Naive thymus-derived CD4-positive, alpha-beta T cell (primary cell): ENCODE data around the gene ATP6V0E1. TPM values are rescaled to one million over a fixed set of nuclear protein-coding genes. Genes with fewer than 3 reads are reported as not detected.

ENCODE experiments used
- ATAC-seq: fragments of 150-1000 bp; cut with Tn5 transposase; 2 replicates; pipeline ENCODE4 v1.10.0; 2021; ENCODE audit warnings: mild to moderate bottlenecking, moderate library complexity
- CTCF ChIA-PET: fragments of 350-600 bp; sonication (Branson Sonifier 250); formaldehyde crosslinking; loops from one replicate; lab custom pipeline; 2021; ENCODE audit warnings: antibody characterized with exemption; lab: Charles Lee
- POLR2A ChIA-PET: fragments of 350-600 bp; sonication (Branson Sonifier 250); formaldehyde crosslinking; loops from one replicate; lab custom pipeline; 2021; ENCODE audit warnings: antibody characterized with exemption, inconsistent platforms; lab: Charles Lee
- DNase-seq, 9 donors: peaks; one replicate each; pipeline versions ENCODE4 v3.0.0 to v3.0.0-alpha.2; 2020 to 2022; ENCODE audit warnings: mixed read lengths in 1 of 9
- H3K27ac ChIP-seq: one replicate; pipeline ENCODE4 v1.7.0; 2013; ENCODE audit warnings: mild to moderate bottlenecking, low read depth, low read length, moderate library complexity
- H3K27me3 ChIP-seq, 2 donors: one replicate each; pipeline ENCODE4 v1.7.0; 2013; ENCODE audit warnings: low read length in 2 of 2, mild to moderate bottlenecking in 2 of 2, moderate library complexity in 2 of 2; ENCODE audit not compliant: control insufficient read depth in 2 of 2, insufficient read depth in 2 of 2
- H3K36me3 ChIP-seq, 3 experiments: 1 replicate in 2 of 3; 2 replicates in 1 of 3; pipeline ENCODE4 v1.7.0; 2013; ENCODE audit warnings: low read length in 3 of 3, mild to moderate bottlenecking in 3 of 3, moderate library complexity in 1 of 3; ENCODE audit not compliant: insufficient read depth in 3 of 3, control insufficient read depth in 2 of 3
- H3K4me1 ChIP-seq, 2 donors: one replicate each; pipeline ENCODE4 v1.7.0; 2013; ENCODE audit warnings: low read length in 2 of 2, mild to moderate bottlenecking in 2 of 2, moderate library complexity in 1 of 2; ENCODE audit not compliant: control insufficient read depth in 2 of 2, insufficient read depth in 2 of 2
- H3K4me3 ChIP-seq: 2 replicates; pipeline ENCODE4 v1.7.0; 2013; ENCODE audit warnings: mild to moderate bottlenecking, low read length
- H3K9me3 ChIP-seq, 3 experiments: 1 replicate in 2 of 3; 2 replicates in 1 of 3; pipeline ENCODE4 v1.7.0; 2013; ENCODE audit warnings: low read length in 3 of 3; ENCODE audit not compliant: control insufficient read depth in 2 of 3
- H3K27ac Mint-ChIP-seq, 9 donors: one replicate each; pipeline ENCODE4 v1.8.0; 2020 to 2022; ENCODE audit warnings: mixed read lengths in 9 of 9, mild to moderate bottlenecking in 8 of 9, moderate library complexity in 5 of 9, inconsistent platforms in 2 of 9
- H3K27me3 Mint-ChIP-seq, 5 donors: one replicate each; pipeline ENCODE4 v1.8.0; 2021 to 2022; ENCODE audit warnings: mixed read lengths in 5 of 5, mild to moderate bottlenecking in 1 of 5
- H3K36me3 Mint-ChIP-seq, 5 donors: one replicate each; pipeline ENCODE4 v1.8.0; 2020 to 2022; ENCODE audit warnings: mixed read lengths in 5 of 5, mild to moderate bottlenecking in 3 of 5, inconsistent platforms in 1 of 5
- H3K4me1 Mint-ChIP-seq, 7 donors: one replicate each; pipeline ENCODE4 v1.8.0; 2020 to 2022; ENCODE audit warnings: mixed read lengths in 7 of 7, mild to moderate bottlenecking in 3 of 7, inconsistent platforms in 1 of 7
- H3K4me3 Mint-ChIP-seq, 10 donors: one replicate each; pipeline ENCODE4 v1.8.0; 2020 to 2022; ENCODE audit warnings: mild to moderate bottlenecking in 10 of 10, mixed read lengths in 10 of 10, moderate library complexity in 6 of 10, inconsistent platforms in 2 of 10
- H3K9me3 Mint-ChIP-seq, 11 donors: one replicate each; pipeline ENCODE4 v1.8.0; 2020 to 2022; ENCODE audit warnings: mixed read lengths in 11 of 11, mild to moderate bottlenecking in 4 of 11, inconsistent platforms in 1 of 11, moderate library complexity in 1 of 11
- intact Hi-C, 2 donors: fragments of 100-400 bp; cut with micrococcal nuclease; formaldehyde crosslinking; loops; one replicate each; pipeline ENCODE4 v1.15.1; 2023
- polyA plus RNA-seq, 2 donors: library from polyadenylated mRNA; unstranded; fragments of 300-500 nt; fragmentation: Illumina TruSeq; gene quantifications; one replicate each; pipeline ENCODE4 v1.2.3, GENCODE V29; 2021
- total RNA-seq, 6 experiments: library from RNA in 5 of 6; stranded (reverse) in 5 of 6; gene quantifications; 1 replicate in 5 of 6; 2 replicates in 1 of 6; pipeline ENCODE4 v1.2.3 and lab custom pipeline; 2021 to 2026

Gene ATP6V0E1
- 100 to 1,000 TPM in 4 of 5 experiments, 10 to 100 TPM in 1; 61.8 to 170 (median 119) TPM for total RNA-seq
- polyA plus RNA-seq: 100 to 1,000 TPM; 415 to 455 TPM
- 28.9 reads per million, percentile 59 among the genes with 10 or more reads in this experiment for total RNA-seq (lab: John Stamatoyannopoulos, UW)

- peak; percentile 86 to 98 (median 90) for DNase-seq
- intact Hi-C loops: loop anchor here (1.0 to 5.0 kb wide), 12 partner anchors 24 to 977 kb away; partner anchors contain the start of genes BNIP1 (in 2 of the 2), BOD1 (in 2 of the 2), RPL26L1 (in 2 of the 2) and CPEB4 (in 1 of the 2)
- H3K27ac ChIP-seq: peak within 1 kb of the TSS; percentile 92
- no peaks in the 10 kb centered on the region for H3K27me3 ChIP-seq
- Mint-ChIP-seq H3K4me1 (peaks cover 20 to 70% (median 46%) of the 10 kb centered on the region in 7 donors), H3K36me3 (peaks cover 0 to 15% (median 11%) of the 10 kb centered on the region in 5 donors), H3K4me3 (peak within 1 kb of the TSS; percentile 88 to 99 (median 97)), H3K9me3 (peaks cover 0 to 2% (median 0%) of the 10 kb centered on the region in 11 donors), H3K27ac (peak within 1 kb of the TSS; percentile 92 to 99 (median 98)), H3K27me3 (no peaks in the 10 kb centered on the region)
- ATAC-seq: peak; percentile 91
- ChIA-PET POLR2A (interaction anchor here (0.6 to 2.6 kb wide), 24 partner anchors 11 to 977 kb away, joined by 3 to 42 read pairs (median 5); partner anchors contain the start of genes BNIP1, DUSP1, FBXW11 and RPL26L1), CTCF (interaction anchor here (0.5 to 4.4 kb wide), 12 partner anchors 12 to 312 kb away, joined by 3 to 22 read pairs (median 6); partner anchors contain the start of genes BNIP1 and RPL26L1)
- peak within 1 kb of the TSS; percentile 64 for H3K4me3 ChIP-seq
- H3K4me1 ChIP-seq: peaks cover 16 to 26% of the 10 kb centered on the region in 2 donors
- peaks cover 0 to 16% (median 0%) of the 10 kb centered on the region in 3 experiments for H3K36me3 ChIP-seq
- no peaks in the 10 kb centered on the region for H3K9me3 ChIP-seq
These were observed at the start of gene ATP6V0E1 for GRCh38 chr5:172983542-172984243. ATP6V0E1 (plus strand) TSS chr5:172983771; CDS start chr5:172983861, 90 bp downstream.

- Histone ChIP-seq H3K4me1 (no peaks in the 10 kb centered on the region), H3K36me3 (peaks cover 0 to 55% (median 11%) of the 10 kb centered on the region in 3 experiments), H3K27me3 (no peaks in the 10 kb centered on the region), H3K4me3 (no peak overlapping the region), H3K9me3 (no peaks in the 10 kb centered on the region), H3K27ac (no peak overlapping the region)
- H3K4me3 Mint-ChIP-seq: no peak overlapping the region
- ATAC-seq (no peak), DNase-seq (no peak)
- ChIA-PET POLR2A (interaction anchor here (1.5 kb wide), 1 partner anchor 164 kb away, joined by 4 read pairs; the partner anchor contains the start of gene DUSP1), CTCF (interaction anchor here (12.5 kb wide), 1 partner anchor 224 kb away, joined by 178 read pairs; no protein-coding TSS in a partner anchor)
- H3K27ac Mint-ChIP-seq: no peak overlapping the region
- H3K9me3 Mint-ChIP-seq: no peaks in the 10 kb centered on the region
- peaks cover 0 to 13% (median 6%) of the 10 kb centered on the region in 7 donors for H3K4me1 Mint-ChIP-seq
- H3K27me3 Mint-ChIP-seq: no peaks in the 10 kb centered on the region
- intact Hi-C loops: no loop called here
- peaks cover 0 to 25% (median 12%) of the 10 kb centered on the region in 5 donors for H3K36me3 Mint-ChIP-seq
These were observed 48.5 kb upstream of the ATP6V0E1 start for GRCh38 chr5:172935096-172935495.

- DNase-seq (no peak), ATAC-seq (no peak)
- Mint-ChIP-seq H3K27ac (peak overlapping the region in 3 of 9 donors; percentile 46 to 65 (median 56)), H3K4me1 (peaks cover 0 to 13% (median 6%) of the 10 kb centered on the region in 7 donors), H3K4me3 (no peak overlapping the region), H3K36me3 (peaks cover 0 to 34% (median 12%) of the 10 kb centered on the region in 5 donors), H3K9me3 (no peaks in the 10 kb centered on the region), H3K27me3 (no peaks in the 10 kb centered on the region)
- no peaks in the 10 kb centered on the region for H3K4me1 ChIP-seq
- no peaks in the 10 kb centered on the region for H3K9me3 ChIP-seq
- H3K27me3 ChIP-seq: no peaks in the 10 kb centered on the region
- H3K4me3 ChIP-seq: no peak overlapping the region
- intact Hi-C loops: no loop called here
- POLR2A ChIA-PET: interaction anchor here (1.0 to 1.6 kb wide), 3 partner anchors 18 to 166 kb away, joined by 3 to 4 read pairs (median 4); partner anchors contain the start of gene DUSP1
- no peak overlapping the region for H3K27ac ChIP-seq
- H3K36me3 ChIP-seq: peaks cover 0 to 63% (median 11%) of the 10 kb centered on the region in 3 experiments
- CTCF ChIA-PET: interaction anchor here (0.7 to 12.5 kb wide), 3 partner anchors 220 to 237 kb away, joined by 3 to 178 read pairs (median 5); no protein-coding TSS in a partner anchor
These were observed 47.2 kb upstream of the ATP6V0E1 start for GRCh38 chr5:172936401-172936800.

GRCh38 chr5:172939071-172939470 is 44.5 kb upstream of the ATP6V0E1 start:
- no peak overlapping the region for H3K27ac ChIP-seq
- ATAC-seq: no peak
- Mint-ChIP-seq H3K4me1 (peaks cover 0 to 10% (median 0%) of the 10 kb centered on the region in 7 donors), H3K9me3 (no peaks in the 10 kb centered on the region), H3K27me3 (no peaks in the 10 kb centered on the region), H3K4me3 (no peak overlapping the region), H3K36me3 (peaks cover 0 to 48% (median 10%) of the 10 kb centered on the region in 5 donors), H3K27ac (no peak overlapping the region)
- H3K4me1 ChIP-seq: no peaks in the 10 kb centered on the region
- DNase-seq: no peak
- ChIA-PET POLR2A (interaction anchor here (0.6 to 1.1 kb wide), 2 partner anchors 12 to 224 kb away, joined by 3 to 4 read pairs; no protein-coding TSS in a partner anchor), CTCF (interaction anchor here (1.7 to 12.5 kb wide), 2 partner anchors 11 to 228 kb away, joined by 4 to 178 read pairs; no protein-coding TSS in a partner anchor)
- no peak overlapping the region for H3K4me3 ChIP-seq
- H3K36me3 ChIP-seq: peaks cover 0 to 70% (median 10%) of the 10 kb centered on the region in 3 experiments
- H3K27me3 ChIP-seq: no peaks in the 10 kb centered on the region
- intact Hi-C loops: no loop called here
- no peaks in the 10 kb centered on the region for H3K9me3 ChIP-seq

GRCh38 chr5:172939611-172940267 is 43.8 kb upstream of the ATP6V0E1 start:
- H3K9me3 Mint-ChIP-seq: no peaks in the 10 kb centered on the region
- Histone ChIP-seq H3K27me3 (no peaks in the 10 kb centered on the region), H3K9me3 (no peaks in the 10 kb centered on the region), H3K27ac (no peak overlapping the region), H3K4me3 (no peak overlapping the region), H3K4me1 (no peaks in the 10 kb centered on the region), H3K36me3 (peaks cover 0 to 70% (median 4%) of the 10 kb centered on the region in 3 experiments)
- POLR2A ChIA-PET: interaction anchor here (0.6 kb wide), 1 partner anchor 225 kb away, joined by 3 read pairs; no protein-coding TSS in a partner anchor
- H3K4me1 Mint-ChIP-seq: peaks cover 0 to 10% (median 0%) of the 10 kb centered on the region in 7 donors
- no peaks in the 10 kb centered on the region for H3K27me3 Mint-ChIP-seq
- H3K36me3 Mint-ChIP-seq: peaks cover 0 to 45% (median 10%) of the 10 kb centered on the region in 5 donors
- ATAC-seq (no peak), DNase-seq (no peak)
- no peak overlapping the region for H3K27ac Mint-ChIP-seq
- CTCF ChIA-PET: interaction anchor here (12.5 kb wide), 1 partner anchor 229 kb away, joined by 178 read pairs; no protein-coding TSS in a partner anchor
- H3K4me3 Mint-ChIP-seq: no peak overlapping the region
- intact Hi-C loops: no loop called here
